Transverse colon (tissue), 4 donors: ENCODE results near the gene SETD1A. TPM values are rescaled to one million over a fixed set of nuclear protein-coding genes. Genes with fewer than 3 reads are reported as not detected.
A peak's percentile ranks its signal among the peaks of the same experiment; 100 is the strongest.

Experiments
- DNase-seq: peaks from one replicate; pipeline ENCODE4 v3.0.0-alpha.2; 2019
- H3K27ac ChIP-seq, 4 donors: fragments of 200-600 bp; sonication (generic); 2 replicates each; pipeline ENCODE4 v1.5.1; 2016 to 2018; ENCODE audit warnings: inconsistent platforms in 4 of 4
- H3K27me3 ChIP-seq: fragments of 200-600 bp; sonication (generic); 2 replicates; pipeline ENCODE4 v1.5.1; 2017; ENCODE audit warnings: inconsistent platforms
- H3K36me3 ChIP-seq, 4 donors: fragments of 200-600 bp; sonication (generic); 2 replicates each; pipeline ENCODE4 v1.5.1; 2017 to 2019; ENCODE audit warnings: inconsistent platforms in 4 of 4
- H3K4me1 ChIP-seq, 4 donors: fragments of 200-600 bp; sonication (generic); 2 replicates each; pipeline ENCODE4 v1.5.1; 2017 to 2020; ENCODE audit warnings: inconsistent platforms in 4 of 4
- H3K4me3 ChIP-seq, 4 donors: fragments of 200-600 bp; sonication (generic); 1 replicate in 1 of 4; 2 replicates in 3 of 4; pipeline versions ENCODE4 v1.5.1 to v1.6.1; 2017 to 2019; ENCODE audit warnings: inconsistent platforms in 4 of 4
- H3K9me3 ChIP-seq, 2 donors: fragments of 200-600 bp; sonication (generic); 2 replicates each; pipeline ENCODE4 v1.5.1; 2017 to 2019; ENCODE audit warnings: inconsistent platforms in 2 of 2
- CTCF ChIP-seq, 5 experiments: fragments of 200-600 bp in 3 of 5; fragments of 450-650 bp in 2 of 5; sonication (generic) in 3 of 5; IDR thresholded peaks; 1 replicate in 2 of 5; 2 replicates in 3 of 5; pipeline ENCODE4 v1.5.1; 2016 to 2017; ENCODE audit warnings: antibody characterized with exemption in 5 of 5, inconsistent platforms in 3 of 5, mild to moderate bottlenecking in 2 of 5, moderate library complexity in 1 of 5
- EP300 ChIP-seq: sonication (generic); formaldehyde crosslinking; IDR thresholded peaks from one replicate; pipeline ENCODE4 v1.6.1; 2017; ENCODE audit warnings: antibody characterized with exemption, low read depth
- POLR2A ChIP-seq: fragments of 450-650 bp; IDR thresholded peaks from one replicate; pipeline ENCODE4 v1.6.1; 2016; ENCODE audit warnings: antibody characterized with exemption, mild to moderate bottlenecking, moderate library complexity
- POLR2AphosphoS5 ChIP-seq, 3 donors: sonication (generic); formaldehyde crosslinking; IDR thresholded peaks; one replicate each; pipeline ENCODE4 v1.6.1; 2016; ENCODE audit warnings: antibody characterized with exemption in 3 of 3
- WGBS, 2 donors: methylation state at CpG; one replicate each; pipeline ENCODE4 v1.1.5; 2018; ENCODE audit warnings: low coverage in 1 of 2; 5-methylcytosine and 5-hydroxymethylcytosine counted together
- in situ Hi-C, 4 donors: fragments of 200-750 bp; cut with MboI; loops; one replicate each; pipeline versions ENCODE4 v1.15.0 to v1.15.1; 2017; ENCODE audit warnings: low sequenced_read_pairs in 3 of 4, low pct_ligation_motif_present in 1 of 4, low pct_unique_long_range_greater_than_20kb in 1 of 4
- intact Hi-C: fragments of 100-400 bp; cut with DNase I; formaldehyde crosslinking; loops from one replicate; pipeline ENCODE4 v1.15.1; 2023; ENCODE audit warnings: low total_unique reads
- total RNA-seq, 4 donors: library from RNA; depleted of rRNA; stranded (reverse); fragments of >200 nt; gene quantifications; one replicate each; pipeline ENCODE4 v1.1.0, GENCODE V29; 2016

SETD1A gene
- total RNA-seq, 4 donors from 2014 or later: 5.3 to 37.0 (median 10.8) TPM

- H3K4me3 ChIP-seq: peak overlapping the region in 1 of 4 donors; percentile 46
- TF ChIP-seq CTCF (IDR thresholded peaks at IDR 0.05) (no peak), POLR2AphosphoS5 (IDR thresholded peaks at IDR 0.05) (no peak), POLR2A (no peak), EP300 (no peak)
- no peak for DNase-seq
- no peaks in the 10 kb centered on the region for H3K36me3 ChIP-seq
- intact Hi-C loops (loop anchor here (1.0 kb wide), 1 partner anchor 45 kb away; no protein-coding TSS in a partner anchor), in situ Hi-C loops (loop anchor here (10.0 to 25.0 kb wide), 5 partner anchors 166 to 866 kb away; partner anchors contain the start of genes ZNF843 (in 3 of the 4), COX6A2 (in 2 of the 4), ZNF267 (in 2 of the 4) and ARMC5 (in 1 of the 4))
- 66 to 83% methylated on average over 11 of the region's 11 CpGs for WGBS, 2 donors
- H3K27me3 ChIP-seq: no peaks in the 10 kb centered on the region
- H3K4me1 ChIP-seq: peaks cover 6 to 18% (median 13%) of the 10 kb centered on the region in 4 donors
- peak overlapping the region; percentile 77 to 89 (median 81) for H3K27ac ChIP-seq
- H3K9me3 ChIP-seq: no peaks in the 10 kb centered on the region
Measured at GRCh38 chr16:30995927-30996323, 38.4 kb downstream of the SETD1A start.

- intact Hi-C loops (loop anchor here (1.0 kb wide), 1 partner anchor 45 kb away; no protein-coding TSS in a partner anchor), in situ Hi-C loops (loop anchor here (10.0 to 25.0 kb wide), 5 partner anchors 166 to 866 kb away; partner anchors contain the start of genes ZNF843 (in 3 of the 4), COX6A2 (in 2 of the 4), ZNF267 (in 2 of the 4) and ARMC5 (in 1 of the 4))
- Histone ChIP-seq H3K4me3 (peak overlapping the region; percentile 39 to 56 (median 48)), H3K36me3 (no peaks in the 10 kb centered on the region), H3K27ac (peak overlapping the region; percentile 77 to 89 (median 81)), H3K4me1 (peaks cover 6 to 18% (median 13%) of the 10 kb centered on the region in 4 donors), H3K9me3 (no peaks in the 10 kb centered on the region), H3K27me3 (peaks cover under 1% of the 10 kb centered on the region)
- no peak for TF ChIP-seq POLR2AphosphoS5 (IDR thresholded peaks at IDR 0.05)
- no peak for TF ChIP-seq CTCF (IDR thresholded peaks at IDR 0.05)
- no peak for TF ChIP-seq POLR2A
- TF ChIP-seq EP300: no peak
- DNase-seq: peak; percentile 51
- 15% methylated on average over 22 of the region's 23 CpGs; no CpG with 5 or more reads in 1 of the 2 donors for WGBS, 2 donors
Measured at GRCh38 chr16:30996324-30996984, 38.9 kb downstream of the SETD1A start.

GRCh38 chr16:30996985-30997724 lies 39.6 kb downstream of the SETD1A start:
- intact Hi-C loops: loop anchor here (1.0 kb wide), 1 partner anchor 46 kb away; no protein-coding TSS in a partner anchor
- Histone ChIP-seq H3K4me1 (peaks cover 6 to 18% (median 13%) of the 10 kb centered on the region in 4 donors), H3K9me3 (no peaks in the 10 kb centered on the region), H3K27me3 (peaks cover 5% of the 10 kb centered on the region), H3K36me3 (no peaks in the 10 kb centered on the region), H3K4me3 (peak overlapping the region; percentile 39 to 56 (median 48)), H3K27ac (peak overlapping the region; percentile 77 to 89 (median 81))
- 3% methylated on average over 35 of the region's 60 CpGs; no CpG with 5 or more reads in 1 of the 2 donors for WGBS, 2 donors
- peak; percentile 66 to 74 (median 69) for TF ChIP-seq POLR2AphosphoS5 (IDR thresholded peaks at IDR 0.05)
- TF ChIP-seq CTCF (IDR thresholded peaks at IDR 0.05): no peak
- TF ChIP-seq POLR2A: peak; percentile 62
- no peak for TF ChIP-seq EP300
- DNase-seq: peak; percentile 87
- in situ Hi-C loops: loop anchor here (10.0 to 25.0 kb wide), 5 partner anchors 165 to 865 kb away; partner anchors contain the start of genes ZNF843 (in 3 of the 4), COX6A2 (in 2 of the 4), ZNF267 (in 2 of the 4) and ARMC5 (in 1 of the 4)
